H1 (cell line): ENCODE measurements around the gene ARGLU1. TPM values are rescaled to one million over a fixed set of nuclear protein-coding genes. Genes with fewer than 3 reads are reported as not detected.

Source experiments
- CTCF ChIA-PET: fragments of 300-600 bp; sonication (Branson Sonifier 250); formaldehyde crosslinking; loops from one replicate; lab custom pipeline; 2021; ENCODE audit not compliant: partially characterized antibody; lab: Charles Lee
- POLR2A ChIA-PET: fragments of 300-600 bp; sonication (Branson Sonifier 250); formaldehyde crosslinking; loops from one replicate; lab custom pipeline; 2021; ENCODE audit warnings: inconsistent platforms; ENCODE audit not compliant: partially characterized antibody; lab: Charles Lee
- DNase-seq, 2 experiments: peaks; one replicate each; pipeline versions ENCODE4 v3.0.0 to v3.0.0-alpha.2; 2010 to 2022; ENCODE audit warnings: low spot score in 2 of 2, low read depth in 1 of 2, mixed read lengths in 1 of 2
- FAIRE-seq: peaks from 2 replicates; lab custom pipeline; 2011; peaks lifted over from hg19 to GRCh38; lab: Jason Lieb, UNC
- H2AFZ ChIP-seq: 2 replicates; pipeline ENCODE4 v1.8.1; 2012; ENCODE audit warnings: low read length, inconsistent platforms
- H2AK5ac ChIP-seq: 2 replicates; pipeline ENCODE4 v1.6.1; 2013; ENCODE audit warnings: low read depth, low read length
- H2BK120ac ChIP-seq: replicated peaks from 2 replicates; pipeline ENCODE3; 2013; ENCODE audit warnings: low read depth, low read length, inconsistent platforms
- H2BK12ac ChIP-seq: 2 replicates; pipeline ENCODE4 v1.6.1; 2013; ENCODE audit warnings: low read depth, low read length
- H2BK15ac ChIP-seq: 2 replicates; pipeline ENCODE4 v1.6.1; 2013; ENCODE audit warnings: low read length
- H2BK20ac ChIP-seq: 2 replicates; pipeline ENCODE4 v1.6.1; 2013; ENCODE audit warnings: low read length
- H2BK5ac ChIP-seq: 2 replicates; pipeline ENCODE4 v1.6.1; 2013; ENCODE audit warnings: low read depth, low read length
- H3K14ac ChIP-seq: 2 replicates; pipeline ENCODE4 v1.6.1; 2013; ENCODE audit warnings: inconsistent platforms; ENCODE audit not compliant: insufficient read length
- H3K18ac ChIP-seq: 2 replicates; pipeline ENCODE4 v1.6.1; 2013; ENCODE audit warnings: low read length; ENCODE audit errors: extremely low read depth
- H3K23ac ChIP-seq: 2 replicates; pipeline ENCODE4 v1.6.1; 2013; ENCODE audit warnings: inconsistent platforms; ENCODE audit not compliant: insufficient read length
- H3K23me2 ChIP-seq: 2 replicates; pipeline ENCODE4 v1.6.1; 2013; ENCODE audit warnings: low read depth, low read length
- H3K27ac ChIP-seq: 2 replicates; pipeline ENCODE4 v1.6.1; 2011; ENCODE audit warnings: low read depth, low read length, inconsistent platforms
- H3K27me3 ChIP-seq, 4 experiments: replicated peaks in 1 of 4; 1 replicate in 1 of 4; 2 replicates in 3 of 4; pipeline versions ENCODE4 v1.6.1 to v1.8.1; 2011 to 2013; ENCODE audit warnings: low read length in 3 of 4, mild to moderate bottlenecking in 3 of 4, inconsistent platforms in 2 of 4, mixed read lengths in 2 of 4, moderate library complexity in 1 of 4; ENCODE audit not compliant: control insufficient read depth in 3 of 4, insufficient read depth in 3 of 4; ENCODE audit errors: extremely low read depth in 1 of 4
- H3K36me3 ChIP-seq, 4 experiments: 2 replicates each; pipeline versions ENCODE4 v1.6.1 to v1.8.1; 2011 to 2013; ENCODE audit warnings: mild to moderate bottlenecking in 4 of 4, low read length in 3 of 4, moderate library complexity in 2 of 4, control low read depth in 1 of 4, inconsistent platforms in 1 of 4; ENCODE audit not compliant: insufficient read depth in 4 of 4, control insufficient read depth in 2 of 4
- H3K4ac ChIP-seq: replicated peaks from 2 replicates; pipeline ENCODE3; 2013; ENCODE audit warnings: low read length, low read depth, mixed read lengths, inconsistent platforms; ENCODE audit not compliant: insufficient read length
- H3K4me1 ChIP-seq, 4 experiments: replicated peaks in 1 of 4; 1 replicate in 1 of 4; 2 replicates in 3 of 4; pipeline versions ENCODE4 v1.6.1 to v1.8.1; 2011 to 2013; ENCODE audit warnings: low read length in 3 of 4, inconsistent platforms in 2 of 4, mixed read lengths in 1 of 4; ENCODE audit not compliant: insufficient read depth in 4 of 4, control insufficient read depth in 3 of 4
- H3K4me2 ChIP-seq, 2 experiments: 2 replicates each; pipeline versions ENCODE4 v1.6.1 to v1.8.1; 2011 to 2013; ENCODE audit warnings: low read depth in 2 of 2, low read length in 2 of 2, control low read depth in 1 of 2, inconsistent platforms in 1 of 2, mild to moderate bottlenecking in 1 of 2; ENCODE audit not compliant: insufficient read depth in 1 of 2
- H3K4me3 ChIP-seq, 4 experiments: fragments of 200-600, 300-600 bp in 1 of 4; sonication (generic), shearing (Covaris generic), sonication (Bioruptor Twin) in 1 of 4; 2 replicates each; pipeline versions ENCODE4 v1.5.1 to v1.8.1; 2011 to 2016; ENCODE audit warnings: low read length in 4 of 4, low read depth in 3 of 4, control low read depth in 2 of 4, inconsistent platforms in 2 of 4, mild to moderate bottlenecking in 2 of 4, mixed read lengths in 1 of 4, moderate library complexity in 1 of 4; ENCODE audit not compliant: insufficient read depth in 2 of 4; ENCODE audit errors: extremely low read depth in 1 of 4
- H3K56ac ChIP-seq: replicated peaks from 2 replicates; pipeline ENCODE3; 2013; ENCODE audit warnings: low read depth, mild to moderate bottlenecking, mixed read lengths, low read length, inconsistent platforms; ENCODE audit not compliant: insufficient read length
- H3K79me1 ChIP-seq: 2 replicates; pipeline ENCODE4 v1.6.1; 2013; ENCODE audit warnings: low read depth, low read length, control low read depth
- H3K79me2 ChIP-seq, 2 experiments: 2 replicates each; pipeline versions ENCODE4 v1.6.1 to v1.8.1; 2012 to 2013; ENCODE audit warnings: low read length in 2 of 2, mild to moderate bottlenecking in 2 of 2, inconsistent platforms in 1 of 2; ENCODE audit not compliant: insufficient read depth in 2 of 2, control insufficient read depth in 1 of 2
- H3K9ac ChIP-seq, 4 experiments: replicated peaks in 1 of 4; 1 replicate in 1 of 4; 2 replicates in 3 of 4; pipeline versions ENCODE4 v1.6.1 to v1.8.1; 2011 to 2013; ENCODE audit warnings: low read depth in 3 of 4, low read length in 3 of 4, control low read depth in 2 of 4, mild to moderate bottlenecking in 2 of 4, moderate library complexity in 2 of 4, inconsistent platforms in 1 of 4; ENCODE audit errors: extremely low read depth in 1 of 4
- H3K9me3 ChIP-seq, 2 experiments: 2 replicates each; pipeline versions ENCODE4 v1.6.1 to v1.8.1; 2012 to 2013; ENCODE audit warnings: mild to moderate bottlenecking in 2 of 2, moderate library complexity in 2 of 2, control low read depth in 1 of 2, inconsistent platforms in 1 of 2, low read depth in 1 of 2, low read length in 1 of 2, mixed read lengths in 1 of 2; ENCODE audit not compliant: insufficient read depth in 2 of 2
- H4K20me1 ChIP-seq, 2 experiments: replicated peaks in 1 of 2; 2 replicates each; pipeline versions ENCODE3 to v1.8.1; 2011 to 2013; ENCODE audit warnings: inconsistent platforms in 2 of 2, low read length in 2 of 2, mild to moderate bottlenecking in 1 of 2; ENCODE audit not compliant: insufficient read depth in 2 of 2, control insufficient read depth in 1 of 2
- H4K5ac ChIP-seq: 2 replicates; pipeline ENCODE4 v1.6.1; 2013; ENCODE audit warnings: low read length, low read depth, mixed read lengths, inconsistent platforms; ENCODE audit not compliant: insufficient read length
- H4K8ac ChIP-seq: 2 replicates; pipeline ENCODE4 v1.8.0; 2013; ENCODE audit warnings: mild to moderate bottlenecking, moderate library complexity, low read length, inconsistent platforms; ENCODE audit not compliant: insufficient read depth; ENCODE audit errors: extremely low read depth
- H4K91ac ChIP-seq: replicated peaks from 2 replicates; pipeline ENCODE3; 2013; ENCODE audit warnings: low read length, mixed read lengths, inconsistent platforms; ENCODE audit not compliant: insufficient read length
- CEBPB ChIP-seq: IDR thresholded peaks from 2 replicates; pipeline ENCODE4 v1.6.1; 2012; ENCODE audit warnings: low read depth, low read length
- JUN ChIP-seq: IDR thresholded peaks from 2 replicates; pipeline ENCODE4 v1.6.1; 2011; ENCODE audit warnings: low read depth, mild to moderate bottlenecking, improper control_type of control experiment, low read length
- PHF8 ChIP-seq: fragments of 200-600 bp; sonication (generic); conservative IDR thresholded peaks from 2 replicates; pipeline ENCODE4 v1.7.1; 2012; ENCODE audit warnings: low read depth, mild to moderate bottlenecking, inconsistent platforms, low read length, moderate library complexity
- POU5F1 ChIP-seq: IDR thresholded peaks from 2 replicates; pipeline ENCODE4 v1.6.1; 2011; ENCODE audit warnings: low read depth, mild to moderate bottlenecking, low read length, moderate library complexity
- RAD21 ChIP-seq, 2 experiments: IDR thresholded peaks in 1 of 2; conservative IDR thresholded peaks in 1 of 2; 2 replicates each; pipeline ENCODE4 v1.6.1; 2011; ENCODE audit warnings: low read depth in 2 of 2, low read length in 2 of 2, improper control_type of control experiment in 1 of 2, inconsistent platforms in 1 of 2, mild to moderate bottlenecking in 1 of 2, moderate library complexity in 1 of 2
- SIN3A ChIP-seq, 2 experiments: IDR thresholded peaks in 1 of 2; conservative IDR thresholded peaks in 1 of 2; 2 replicates each; pipeline ENCODE4 v1.6.1; 2011 to 2012; ENCODE audit warnings: low read length in 2 of 2, improper control_type of control experiment in 1 of 2, low read depth in 1 of 2, mild to moderate bottlenecking in 1 of 2
- WGBS, 2 experiments: shearing (Covaris generic) in 1 of 2; methylation state at CpG; one replicate each; pipeline versions ENCODE4 v1.1.6 to v1.1.7; 2013 to 2015; ENCODE audit warnings: low lambda C conversion rate in 2 of 2, mixed read lengths in 2 of 2, inconsistent platforms in 1 of 2, low coverage in 1 of 2, missing lambda C conversion rate in 1 of 2; ENCODE audit not compliant: insufficient replicate concordance in 2 of 2, insufficient coverage in 1 of 2, insufficient read length in 1 of 2; ENCODE audit errors: extremely low coverage in 1 of 2, missing lambda C conversion rate in 1 of 2; 5-methylcytosine and 5-hydroxymethylcytosine counted together
- polyA plus RNA-seq, 7 experiments: library from polyadenylated mRNA; depleted of rRNA in 3 of 7; stranded (reverse) in 5 of 7; unstranded in 2 of 7; fragments of >200 nt in 5 of 7; fragments of 200-250 nt in 2 of 7; gene quantifications; 1 replicate in 5 of 7; 2 replicates in 1 of 7; 4 replicates in 1 of 7; pipeline versions ENCODE4 v1.2.1 to v1.2.3, GENCODE V29; 2011 to 2013; ENCODE audit warnings: missing spikeins in 2 of 7, mixed read lengths in 2 of 7
- total RNA-seq: library from RNA; stranded (reverse); fragmentation: NEBNext Ultra II Directional; extraction: Animal tissue kit (Norgen Biotek cat#: 25700); gene quantifications from 2 replicates; pipeline ENCODE4 v1.2.1, GENCODE V29; 2021

ARGLU1 gene
- total and polyA plus RNA-seq, 2 of the 8 experiments (the other 6 are each of a cell fraction or from before 2014, with no cell fraction given): 47.8 to 84.9 TPM

- Histone ChIP-seq H2AK5ac (no peak overlapping the region), H3K9ac (no peak overlapping the region), H3K18ac (no peak overlapping the region), H3K56ac (no peak overlapping the region), H3K4ac (no peak overlapping the region), H3K79me2 (peaks cover 0 to 75% of the 10 kb centered on the region in 2 experiments; a peak in 2 of 4 replicates), H2BK20ac (no peak overlapping the region), H4K5ac (no peak overlapping the region), H3K27ac (no peak overlapping the region), H4K20me1 (peaks cover 0 to 16% of the 10 kb centered on the region in 2 experiments), H2AFZ (no peak overlapping the region), H3K23ac (no peak overlapping the region), H3K4me1 (peaks cover 8 to 29% (median 15%) of the 10 kb centered on the region in 4 experiments; a peak in 5 of 7 replicates), H2BK120ac (no peak overlapping the region), H3K9me3 (no peaks in the 10 kb centered on the region), H4K8ac (no peak overlapping the region), H3K27me3 (no peaks in the 10 kb centered on the region), H3K23me2 (no peaks in the 10 kb centered on the region), H4K91ac (no peak overlapping the region), H3K4me3 (no peak overlapping the region), H2BK15ac (no peak overlapping the region), H2BK12ac (no peak overlapping the region), H3K79me1 (no peaks in the 10 kb centered on the region; the same call in 1 of the 2 replicates), H2BK5ac (no peak overlapping the region)
- DNase-seq (no peak), FAIRE-seq (no peak)
- POLR2A ChIA-PET: no interaction called here
- CTCF ChIA-PET: interaction anchor here (1.0 to 1.7 kb wide), 2 partner anchors 8 to 440 kb away, joined by 3 to 4 read pairs; no protein-coding TSS in a partner anchor
- 93% methylated on average over 3 of the region's 3 CpGs; no CpG with 5 or more reads in 1 of the 2 experiments for WGBS, 2 experiments
- TF ChIP-seq JUN (no peak), RAD21 (IDR thresholded peaks at IDR 0.05 in 1 of 2, conservative IDR thresholded peaks at IDR 0.05 in 1 of 2; ENCODE audit: low read depth in 2 of 2, low read length in 2 of 2) (no peak), CEBPB (no peak), SIN3A (conservative IDR thresholded peaks at IDR 0.05 in 1 of 2, IDR thresholded peaks at IDR 0.05 in 1 of 2; ENCODE audit: low read depth in 1 of 2, low read length in 2 of 2) (no peak), PHF8 (no peak), POU5F1 (no peak)
- TF ChIP-seq, all 59 proteins: peak for 0
- Histone ChIP-seq H3K14ac (no peak overlapping the region), H3K4me2 (no peak overlapping the region), H3K36me3 (no peaks in the 10 kb centered on the region)
Measured at GRCh38 chr13:106523576-106523975, 44.4 kb downstream of the ARGLU1 start.
